H1 (cell line): ENCODE results near the gene XPO6. TPM values are rescaled to one million over a fixed set of nuclear protein-coding genes. Genes with fewer than 3 reads are reported as not detected.
"Not testable (repeated sequence)": the region's sequence is repeated elsewhere in the genome, so short reads cannot be mapped to it uniquely, and the experiment has no call there.

Experiments used
- CTCF ChIA-PET: fragments of 300-600 bp; sonication (Branson Sonifier 250); formaldehyde crosslinking; loops from one replicate; lab custom pipeline; 2021; ENCODE audit not compliant: partially characterized antibody; lab: Charles Lee
- POLR2A ChIA-PET: fragments of 300-600 bp; sonication (Branson Sonifier 250); formaldehyde crosslinking; loops from one replicate; lab custom pipeline; 2021; ENCODE audit warnings: inconsistent platforms; ENCODE audit not compliant: partially characterized antibody; lab: Charles Lee
- DNase-seq, 2 experiments: peaks; one replicate each; pipeline versions ENCODE4 v3.0.0 to v3.0.0-alpha.2; 2010 to 2022; ENCODE audit warnings: low spot score in 2 of 2, low read depth in 1 of 2, mixed read lengths in 1 of 2
- FAIRE-seq: peaks from 2 replicates; lab custom pipeline; 2011; peaks lifted over from hg19 to GRCh38; lab: Jason Lieb, UNC
- H2AFZ ChIP-seq: 2 replicates; pipeline ENCODE4 v1.8.1; 2012; ENCODE audit warnings: low read length, inconsistent platforms
- H2AK5ac ChIP-seq: 2 replicates; pipeline ENCODE4 v1.6.1; 2013; ENCODE audit warnings: low read depth, low read length
- H2BK120ac ChIP-seq: replicated peaks from 2 replicates; pipeline ENCODE3; 2013; ENCODE audit warnings: low read depth, low read length, inconsistent platforms
- H2BK12ac ChIP-seq: 2 replicates; pipeline ENCODE4 v1.6.1; 2013; ENCODE audit warnings: low read depth, low read length
- H2BK15ac ChIP-seq: 2 replicates; pipeline ENCODE4 v1.6.1; 2013; ENCODE audit warnings: low read length
- H2BK20ac ChIP-seq: 2 replicates; pipeline ENCODE4 v1.6.1; 2013; ENCODE audit warnings: low read length
- H2BK5ac ChIP-seq: 2 replicates; pipeline ENCODE4 v1.6.1; 2013; ENCODE audit warnings: low read depth, low read length
- H3K14ac ChIP-seq: 2 replicates; pipeline ENCODE4 v1.6.1; 2013; ENCODE audit warnings: inconsistent platforms; ENCODE audit not compliant: insufficient read length
- H3K18ac ChIP-seq: 2 replicates; pipeline ENCODE4 v1.6.1; 2013; ENCODE audit warnings: low read length; ENCODE audit errors: extremely low read depth
- H3K23ac ChIP-seq: 2 replicates; pipeline ENCODE4 v1.6.1; 2013; ENCODE audit warnings: inconsistent platforms; ENCODE audit not compliant: insufficient read length
- H3K23me2 ChIP-seq: 2 replicates; pipeline ENCODE4 v1.6.1; 2013; ENCODE audit warnings: low read depth, low read length
- H3K27ac ChIP-seq: 2 replicates; pipeline ENCODE4 v1.6.1; 2011; ENCODE audit warnings: low read depth, low read length, inconsistent platforms
- H3K27me3 ChIP-seq, 4 experiments: replicated peaks in 1 of 4; 1 replicate in 1 of 4; 2 replicates in 3 of 4; pipeline versions ENCODE4 v1.6.1 to v1.8.1; 2011 to 2013; ENCODE audit warnings: low read length in 3 of 4, mild to moderate bottlenecking in 3 of 4, inconsistent platforms in 2 of 4, mixed read lengths in 2 of 4, moderate library complexity in 1 of 4; ENCODE audit not compliant: control insufficient read depth in 3 of 4, insufficient read depth in 3 of 4; ENCODE audit errors: extremely low read depth in 1 of 4
- H3K36me3 ChIP-seq, 4 experiments: 2 replicates each; pipeline versions ENCODE4 v1.6.1 to v1.8.1; 2011 to 2013; ENCODE audit warnings: mild to moderate bottlenecking in 4 of 4, low read length in 3 of 4, moderate library complexity in 2 of 4, control low read depth in 1 of 4, inconsistent platforms in 1 of 4; ENCODE audit not compliant: insufficient read depth in 4 of 4, control insufficient read depth in 2 of 4
- H3K4ac ChIP-seq: replicated peaks from 2 replicates; pipeline ENCODE3; 2013; ENCODE audit warnings: low read length, low read depth, mixed read lengths, inconsistent platforms; ENCODE audit not compliant: insufficient read length
- H3K4me1 ChIP-seq, 4 experiments: replicated peaks in 1 of 4; 1 replicate in 1 of 4; 2 replicates in 3 of 4; pipeline versions ENCODE4 v1.6.1 to v1.8.1; 2011 to 2013; ENCODE audit warnings: low read length in 3 of 4, inconsistent platforms in 2 of 4, mixed read lengths in 1 of 4; ENCODE audit not compliant: insufficient read depth in 4 of 4, control insufficient read depth in 3 of 4
- H3K4me2 ChIP-seq, 2 experiments: 2 replicates each; pipeline versions ENCODE4 v1.6.1 to v1.8.1; 2011 to 2013; ENCODE audit warnings: low read depth in 2 of 2, low read length in 2 of 2, control low read depth in 1 of 2, inconsistent platforms in 1 of 2, mild to moderate bottlenecking in 1 of 2; ENCODE audit not compliant: insufficient read depth in 1 of 2
- H3K4me3 ChIP-seq, 4 experiments: fragments of 200-600, 300-600 bp in 1 of 4; sonication (generic), shearing (Covaris generic), sonication (Bioruptor Twin) in 1 of 4; 2 replicates each; pipeline versions ENCODE4 v1.5.1 to v1.8.1; 2011 to 2016; ENCODE audit warnings: low read length in 4 of 4, low read depth in 3 of 4, control low read depth in 2 of 4, inconsistent platforms in 2 of 4, mild to moderate bottlenecking in 2 of 4, mixed read lengths in 1 of 4, moderate library complexity in 1 of 4; ENCODE audit not compliant: insufficient read depth in 2 of 4; ENCODE audit errors: extremely low read depth in 1 of 4
- H3K56ac ChIP-seq: replicated peaks from 2 replicates; pipeline ENCODE3; 2013; ENCODE audit warnings: low read depth, mild to moderate bottlenecking, mixed read lengths, low read length, inconsistent platforms; ENCODE audit not compliant: insufficient read length
- H3K79me1 ChIP-seq: 2 replicates; pipeline ENCODE4 v1.6.1; 2013; ENCODE audit warnings: low read depth, low read length, control low read depth
- H3K79me2 ChIP-seq, 2 experiments: 2 replicates each; pipeline versions ENCODE4 v1.6.1 to v1.8.1; 2012 to 2013; ENCODE audit warnings: low read length in 2 of 2, mild to moderate bottlenecking in 2 of 2, inconsistent platforms in 1 of 2; ENCODE audit not compliant: insufficient read depth in 2 of 2, control insufficient read depth in 1 of 2
- H3K9ac ChIP-seq, 4 experiments: replicated peaks in 1 of 4; 1 replicate in 1 of 4; 2 replicates in 3 of 4; pipeline versions ENCODE4 v1.6.1 to v1.8.1; 2011 to 2013; ENCODE audit warnings: low read depth in 3 of 4, low read length in 3 of 4, control low read depth in 2 of 4, mild to moderate bottlenecking in 2 of 4, moderate library complexity in 2 of 4, inconsistent platforms in 1 of 4; ENCODE audit errors: extremely low read depth in 1 of 4
- H3K9me3 ChIP-seq, 2 experiments: 2 replicates each; pipeline versions ENCODE4 v1.6.1 to v1.8.1; 2012 to 2013; ENCODE audit warnings: mild to moderate bottlenecking in 2 of 2, moderate library complexity in 2 of 2, control low read depth in 1 of 2, inconsistent platforms in 1 of 2, low read depth in 1 of 2, low read length in 1 of 2, mixed read lengths in 1 of 2; ENCODE audit not compliant: insufficient read depth in 2 of 2
- H4K20me1 ChIP-seq, 2 experiments: replicated peaks in 1 of 2; 2 replicates each; pipeline versions ENCODE3 to v1.8.1; 2011 to 2013; ENCODE audit warnings: inconsistent platforms in 2 of 2, low read length in 2 of 2, mild to moderate bottlenecking in 1 of 2; ENCODE audit not compliant: insufficient read depth in 2 of 2, control insufficient read depth in 1 of 2
- H4K5ac ChIP-seq: 2 replicates; pipeline ENCODE4 v1.6.1; 2013; ENCODE audit warnings: low read length, low read depth, mixed read lengths, inconsistent platforms; ENCODE audit not compliant: insufficient read length
- H4K8ac ChIP-seq: 2 replicates; pipeline ENCODE4 v1.8.0; 2013; ENCODE audit warnings: mild to moderate bottlenecking, moderate library complexity, low read length, inconsistent platforms; ENCODE audit not compliant: insufficient read depth; ENCODE audit errors: extremely low read depth
- H4K91ac ChIP-seq: replicated peaks from 2 replicates; pipeline ENCODE3; 2013; ENCODE audit warnings: low read length, mixed read lengths, inconsistent platforms; ENCODE audit not compliant: insufficient read length
- whole genome bisulfite sequencing, 2 experiments: shearing (Covaris generic) in 1 of 2; methylation state at CpG; one replicate each; pipeline versions ENCODE4 v1.1.6 to v1.1.7; 2013 to 2015; ENCODE audit warnings: low lambda C conversion rate in 2 of 2, mixed read lengths in 2 of 2, inconsistent platforms in 1 of 2, low coverage in 1 of 2, missing lambda C conversion rate in 1 of 2; ENCODE audit not compliant: insufficient replicate concordance in 2 of 2, insufficient coverage in 1 of 2, insufficient read length in 1 of 2; ENCODE audit errors: extremely low coverage in 1 of 2, missing lambda C conversion rate in 1 of 2; 5-methylcytosine and 5-hydroxymethylcytosine counted together
- polyA plus RNA-seq, 7 experiments: library from polyadenylated mRNA; depleted of rRNA in 3 of 7; stranded (reverse) in 5 of 7; unstranded in 2 of 7; fragments of >200 nt in 5 of 7; fragments of 200-250 nt in 2 of 7; gene quantifications; 1 replicate in 5 of 7; 2 replicates in 1 of 7; 4 replicates in 1 of 7; pipeline versions ENCODE4 v1.2.1 to v1.2.3, GENCODE V29; 2011 to 2013; ENCODE audit warnings: missing spikeins in 2 of 7, mixed read lengths in 2 of 7
- total RNA-seq: library from RNA; stranded (reverse); fragmentation: NEBNext Ultra II Directional; extraction: Animal tissue kit (Norgen Biotek cat#: 25700); gene quantifications from 2 replicates; pipeline ENCODE4 v1.2.1, GENCODE V29; 2021

XPO6 gene
- total and polyA plus RNA-seq, 2 of the 8 experiments (the other 6 are each of a cell fraction or from before 2014, with no cell fraction given), result 152 to 254 TPM

- H4K91ac ChIP-seq, H2BK20ac ChIP-seq, H4K5ac ChIP-seq, H3K79me2 ChIP-seq, H2AFZ ChIP-seq, H4K20me1 ChIP-seq, H3K9me3 ChIP-seq, CTCF ChIA-PET, FAIRE-seq, H3K4ac ChIP-seq, H3K27ac ChIP-seq, H2BK120ac ChIP-seq, H2BK15ac ChIP-seq, H2AK5ac ChIP-seq, H3K14ac ChIP-seq, H3K56ac ChIP-seq, H3K4me3 ChIP-seq, DNase-seq, H2BK12ac ChIP-seq, H3K27me3 ChIP-seq, H3K9ac ChIP-seq, H3K4me1 ChIP-seq, H2BK5ac ChIP-seq, H4K8ac ChIP-seq, H3K23me2 ChIP-seq, H3K23ac ChIP-seq, H3K79me1 ChIP-seq, H3K4me2 ChIP-seq, POLR2A ChIA-PET, H3K18ac ChIP-seq: not testable (repeated sequence)
- 97% methylated on average over 6 of the region's 6 CpGs; no CpG with 5 or more reads in 1 of the 2 experiments for WGBS, 2 experiments
- H3K36me3 ChIP-seq, result peaks cover 11 to 60% (median 37%) of the 10 kb centered on the region in 4 experiments
These were observed 95.9 kb downstream of the XPO6 start for GRCh38 chr16:28115866-28116265.
